GM12878 (cell line): ENCODE measurements around the gene MITD1. TPM values are rescaled to one million over a fixed set of nuclear protein-coding genes. Genes with fewer than 3 reads are reported as not detected.
A peak's percentile ranks its signal among the peaks of the same experiment; 100 is the strongest.

Source experiments
- ATAC-seq: fragments of 200-7000 bp; cut with Tn5 transposase; 3 replicates; pipeline ENCODE4 v1.9.1; 2020; ENCODE audit warnings: mild to moderate bottlenecking, moderate library complexity
- BruUV-seq: library from RNA; stranded (reverse); fragments of 400-500 nt; replicated peaks from 2 replicates; lab custom pipeline; 2021; lab: Mats Ljungman, UMichigan
- CTCF ChIA-PET: fragments of 300-600 bp; sonication (Branson Sonifier 250); formaldehyde crosslinking; extraction: SDS; loops from one replicate; lab custom pipeline; 2021; ENCODE audit warnings: inconsistent platforms; lab: Yijun Ruan, JAX
- POLR2A ChIA-PET: fragments of 350-600 bp; formaldehyde crosslinking; extraction: SDS; loops from one replicate; lab custom pipeline; 2021; ENCODE audit warnings: inconsistent platforms; lab: Charles Lee
- RAD21 ChIA-PET: fragments of 300-600 bp; sonication (Branson Sonifier 250); formaldehyde crosslinking; loops from one replicate; lab custom pipeline; 2023; ENCODE audit warnings: antibody characterized with exemption; ENCODE audit not compliant: unreplicated experiment; lab: Charles Lee
- SMC1A ChIA-PET: fragments of 300-600 bp; sonication (Branson Sonifier 250); formaldehyde crosslinking; loops from one replicate; lab custom pipeline; 2023; ENCODE audit not compliant: unreplicated experiment, uncharacterized antibody; lab: Charles Lee
- DNase-seq: peaks from one replicate; pipeline ENCODE4 v3.0.0-alpha.2; 2011; ENCODE audit warnings: low read depth, low spot score
- FAIRE-seq: peaks from 3 replicates; lab custom pipeline; 2011; peaks lifted over from hg19 to GRCh38; lab: Jason Lieb, UNC
- H2AFZ ChIP-seq: 2 replicates; pipeline ENCODE4 v1.6.0; 2011; ENCODE audit warnings: low read depth, low read length, control low read depth; ENCODE audit not compliant: control insufficient read depth
- H3K27ac ChIP-seq: 2 replicates; pipeline ENCODE4 v1.5.1; 2011; ENCODE audit warnings: control low read depth; ENCODE audit not compliant: control insufficient read depth, insufficient read depth
- H3K27me3 ChIP-seq, 2 experiments: replicated peaks in 1 of 2; 2 replicates each; pipeline versions ENCODE4 v1.6.0 to v1.6.1; 2011; ENCODE audit warnings: low read length in 1 of 2; ENCODE audit not compliant: control insufficient read depth in 2 of 2, insufficient read depth in 2 of 2
- H3K36me3 ChIP-seq, 2 experiments: 2 replicates each; pipeline ENCODE4 v1.5.1; 2011; ENCODE audit warnings: low read length in 1 of 2; ENCODE audit not compliant: control insufficient read depth in 2 of 2, insufficient read depth in 2 of 2
- H3K4me1 ChIP-seq: 2 replicates; pipeline ENCODE4 v1.6.1; 2011; ENCODE audit warnings: mild to moderate bottlenecking, low read length, moderate library complexity, mixed read lengths; ENCODE audit not compliant: control insufficient read depth, insufficient read depth
- H3K4me2 ChIP-seq: 2 replicates; pipeline ENCODE4 v1.6.0; 2011; ENCODE audit warnings: control low read depth; ENCODE audit not compliant: control insufficient read depth, insufficient read depth
- H3K4me3 ChIP-seq: fragments of 200-600 bp; sonication (generic); 2 replicates; pipeline ENCODE4 v1.5.1; 2016
- H3K79me2 ChIP-seq: 2 replicates; pipeline ENCODE4 v1.6.0; 2011; ENCODE audit warnings: low read length; ENCODE audit not compliant: control insufficient read depth, insufficient read depth
- H3K9ac ChIP-seq: 2 replicates; pipeline ENCODE4 v1.8.0; 2011; ENCODE audit warnings: low read length, control low read depth, mixed read lengths; ENCODE audit not compliant: control insufficient read depth, insufficient read depth
- H3K9me3 ChIP-seq: replicated peaks from 3 replicates; pipeline ENCODE4 v1.5.1; 2011; ENCODE audit warnings: mild to moderate bottlenecking, low read length; ENCODE audit not compliant: control insufficient read depth, insufficient read depth
- H4K20me1 ChIP-seq: 2 replicates; pipeline ENCODE4 v1.6.0; 2011; ENCODE audit not compliant: control insufficient read depth, insufficient read depth
- ATF3 ChIP-seq: IDR thresholded peaks from 2 replicates; pipeline ENCODE4 v1.6.1; 2011; ENCODE audit warnings: low read depth, mild to moderate bottlenecking, low read length, moderate library complexity, borderline replicate concordance; ENCODE audit errors: extremely low read depth
- NR2F1 ChIP-seq: fragments of 450-650 bp; conservative IDR thresholded peaks from 2 replicates; pipeline ENCODE4 v1.6.1; 2017; ENCODE audit warnings: mild to moderate bottlenecking
- POU2F2 ChIP-seq: IDR thresholded peaks from 3 replicates; pipeline ENCODE4 v1.6.1; 2011; ENCODE audit warnings: low read depth, mild to moderate bottlenecking, low read length, borderline replicate concordance
- SPI1 ChIP-seq: IDR thresholded peaks from 2 replicates; pipeline ENCODE4 v1.6.1; 2011; ENCODE audit warnings: low read depth, mild to moderate bottlenecking, low read length, moderate library complexity, borderline replicate concordance; ENCODE audit not compliant: insufficient read depth
- ZNF384 ChIP-seq: IDR thresholded peaks from 2 replicates; pipeline ENCODE4 v1.6.1; 2012; ENCODE audit warnings: low read depth, mild to moderate bottlenecking, low read length, improper control_type of control experiment, borderline replicate concordance
- WGBS: methylation state at CpG from one replicate; pipeline ENCODE4 v1.1.6; 2016; ENCODE audit warnings: low lambda C conversion rate; ENCODE audit not compliant: insufficient replicate concordance, insufficient coverage; ENCODE audit errors: missing lambda C conversion rate; 5-methylcytosine and 5-hydroxymethylcytosine counted together
- in situ Hi-C: fragments of 300-500 bp; cut with MboI; formaldehyde crosslinking; loops from 9 replicates; pipeline ENCODE4 v1.14.3; 2018; ENCODE audit warnings: mixed read lengths
- intact Hi-C: fragments of 100-400 bp; cut with micrococcal nuclease; formaldehyde crosslinking; loops from one replicate; pipeline ENCODE4 v1.14.2; 2022; ENCODE audit not compliant: unreplicated experiment
- polyA plus RNA-seq, 11 experiments: library from polyadenylated mRNA; depleted of rRNA in 4 of 11; unstranded in 6 of 11; stranded (reverse) in 5 of 11; fragments of >200 nt; fragmentation: Nextera tagmentation in 4 of 11; fragmentation: Illumina TruSeq in 1 of 11; extraction: Ambion mirVana in 4 of 11; extraction: Trizol in 1 of 11; gene quantifications; 1 replicate in 1 of 11; 2 replicates in 10 of 11; pipeline versions ENCODE4 v1.2.1 to v1.2.3, GENCODE V29; 2011 to 2016; ENCODE audit warnings: inconsistent platforms in 2 of 11, missing spikeins in 2 of 11, low read depth in 1 of 11
- total RNA-seq, 4 experiments: library from RNA; depleted of rRNA in 3 of 4; stranded (reverse); fragments of >200 nt in 3 of 4; fragmentation: Illumina TruSeq in 1 of 4; extraction: Trizol in 1 of 4; gene quantifications; 2 replicates each; pipeline versions ENCODE4 v1.2.1 to v1.2.3, GENCODE V29; 2013 to 2021

The MITD1 gene
- total and polyA plus RNA-seq, 10 of the 15 experiments (the other 5 are each of a cell fraction or from before 2014, with no cell fraction given), result 33.0 to 116 (median 63.5) TPM

GRCh38 chr2:99156891-99157290 lies 24.0 kb downstream of the MITD1 start:
- ChIA-PET CTCF (interaction anchor here (1.8 to 4.4 kb wide), 5 partner anchors 11 to 23 kb away, joined by 5 to 24 read pairs (median 11); partner anchors contain the start of genes C2orf15, MITD1 and MRPL30), RAD21 (interaction anchor here (1.2 to 2.6 kb wide), 4 partner anchors 15 to 1106 kb away, joined by 3 to 9 read pairs (median 5); partner anchors contain the start of gene C2orf15), POLR2A (interaction anchor here (1.1 to 4.0 kb wide), 2 partner anchors 15 to 23 kb away, joined by 3 to 26 read pairs; partner anchors contain the start of gene C2orf15), SMC1A (interaction anchor here (0.5 to 2.2 kb wide), 6 partner anchors 11 to 527 kb away, joined by 3 to 16 read pairs (median 4); partner anchors contain the start of gene C2orf15)
- no TSS peak for BruUV-seq
- ATAC-seq (peak; percentile 2; the same call in 1 of the 3 replicates), FAIRE-seq (no peak), DNase-seq (no peak)
- intact Hi-C loops, result loop anchor here (10.0 kb wide), 1 partner anchor 512 kb away; no protein-coding TSS in a partner anchor
- Histone ChIP-seq H3K27me3 (no peaks in the 10 kb centered on the region), H3K9ac (no peak overlapping the region), H2AFZ (no peak overlapping the region), H3K27ac (no peak overlapping the region), H4K20me1 (no peaks in the 10 kb centered on the region), H3K36me3 (peaks cover 0 to 4% of the 10 kb centered on the region in 2 experiments; a peak in 1 of 4 replicates), H3K4me3 (no peak overlapping the region), H3K79me2 (peaks cover 11% of the 10 kb centered on the region), H3K9me3 (no peaks in the 10 kb centered on the region), H3K4me1 (no peaks in the 10 kb centered on the region), H3K4me2 (no peak overlapping the region)
- TF ChIP-seq ATF3 (no peak), NR2F1 (peak; percentile 75; the same call in 1 of the 2 replicates), POU2F2 (peak; percentile 41; the same call in 1 of the 3 replicates), ZNF384 (no peak), SPI1 (peak; percentile 81; the same call in 1 of the 2 replicates)
- 0% methylated on average over 1 of the region's 1 CpG for WGBS
- in situ Hi-C loops, result no loop called here
